GM19455 (cell line): ENCODE data around the gene STYXL2.

ENCODE experiments used
- ATAC-seq: cut with Tn5 transposase; IDR thresholded peaks from one replicate; pipeline ENCODE4 v1.9.1; 2021; ENCODE audit not compliant: unreplicated experiment

The STYXL2 gene

DNA sequence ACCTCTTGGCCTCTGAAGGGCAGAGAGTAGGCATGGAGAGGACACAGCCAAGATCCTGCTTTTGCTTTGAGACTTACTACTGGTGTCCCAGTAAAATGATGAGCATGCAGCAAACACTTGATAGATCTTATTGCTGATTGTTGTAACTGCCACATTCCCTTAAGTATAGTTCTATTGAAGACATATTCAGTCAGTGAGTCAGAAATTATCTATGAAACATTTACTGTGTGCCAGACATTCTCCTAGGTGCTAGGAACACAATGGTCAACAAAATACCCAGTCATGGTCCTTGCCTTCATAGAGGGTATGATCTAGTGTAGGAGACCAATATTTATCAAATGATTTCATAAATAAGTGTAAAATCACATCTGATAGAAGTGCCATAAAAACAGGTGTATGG, 13.6 kb downstream of the STYXL2 start:
- ATAC-seq, result no peak

DNA sequence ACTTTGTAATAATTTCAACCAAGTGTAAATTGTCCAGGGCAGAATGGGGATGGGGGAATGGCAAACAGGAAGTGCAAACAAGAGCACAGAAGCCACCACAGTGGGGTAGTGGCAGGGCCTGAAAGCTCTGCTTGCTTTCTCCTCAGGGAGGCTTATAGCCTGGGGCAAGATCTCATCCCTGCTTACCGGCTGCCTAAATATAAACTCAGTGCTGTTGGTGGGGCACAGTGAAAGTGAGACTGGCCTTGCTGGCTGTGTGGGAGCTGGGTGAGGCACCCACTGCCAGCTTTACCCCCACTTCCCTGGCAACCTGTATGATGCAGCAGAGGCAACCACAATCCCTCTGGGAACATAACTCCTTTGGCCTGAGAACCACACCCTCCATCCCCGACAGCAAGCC, 15.2 kb downstream of the STYXL2 start:
- ATAC-seq, result no peak

GRCh38 chr1:167110586-167110985, 16.7 kb downstream of the STYXL2 start:
- ATAC-seq, result no peak

DNA sequence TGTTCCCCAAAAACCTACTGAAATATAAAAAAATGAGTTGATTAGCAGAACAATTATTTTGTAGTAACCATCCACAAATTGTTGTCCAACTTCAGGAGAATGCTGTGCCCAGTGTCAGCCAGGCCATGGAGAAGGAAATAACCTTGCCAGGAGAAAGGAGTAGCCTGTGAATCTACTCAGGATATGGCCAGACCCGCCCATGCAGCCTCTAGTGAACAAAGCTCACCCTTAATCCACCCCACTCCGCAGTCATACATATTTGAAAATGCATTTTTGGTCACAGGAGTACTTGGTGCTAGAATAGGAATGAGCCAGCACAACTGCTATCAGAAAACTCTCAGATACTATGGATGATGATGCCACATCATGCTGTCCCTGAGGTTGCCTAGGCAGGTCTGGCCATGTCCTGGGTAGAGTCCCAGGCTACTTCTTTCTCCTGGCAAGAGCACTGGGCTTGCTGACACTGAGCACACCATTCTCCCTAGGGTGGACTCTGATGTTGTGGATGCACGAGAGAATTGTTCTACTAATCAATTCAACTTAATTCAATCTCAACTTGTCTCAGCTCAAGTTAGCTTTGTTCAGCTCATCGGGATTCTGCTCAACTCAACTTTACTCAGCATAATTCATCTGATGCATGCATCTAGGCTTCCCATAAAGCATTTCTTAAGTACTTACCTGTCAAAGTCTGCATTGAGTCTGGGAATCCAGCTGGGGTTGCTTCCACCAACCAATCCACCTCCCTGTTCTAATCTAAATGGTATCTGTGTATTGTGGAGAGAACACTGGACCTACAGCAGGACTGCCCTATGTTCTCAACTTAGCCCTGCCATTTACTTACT, 18.2 kb downstream of the STYXL2 start:
- no peak for ATAC-seq

DNA sequence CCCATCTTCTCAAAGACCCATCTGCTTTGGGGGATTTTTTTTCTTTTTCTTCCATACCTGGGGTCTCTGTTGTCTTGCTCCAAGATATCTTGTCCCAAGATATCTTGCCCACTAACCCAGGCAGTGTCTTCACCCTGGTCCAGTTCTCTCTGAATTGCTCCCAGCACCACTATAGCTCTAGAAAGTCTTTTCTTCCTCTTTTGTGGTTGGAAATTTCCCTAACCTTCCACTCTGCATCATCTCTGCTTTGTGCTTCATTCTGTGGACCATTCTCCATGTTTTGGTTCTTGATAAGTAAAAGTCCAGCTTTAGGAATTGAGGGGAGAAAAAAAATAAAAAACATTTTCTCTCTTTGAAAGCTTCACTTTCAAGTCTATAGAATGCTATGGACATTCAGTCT, 20.9 kb downstream of the STYXL2 start:
- no peak for ATAC-seq

- ATAC-seq, result no peak
Measured at GRCh38 chr1:167115655-167116054, 21.8 kb downstream of the STYXL2 start.

DNA sequence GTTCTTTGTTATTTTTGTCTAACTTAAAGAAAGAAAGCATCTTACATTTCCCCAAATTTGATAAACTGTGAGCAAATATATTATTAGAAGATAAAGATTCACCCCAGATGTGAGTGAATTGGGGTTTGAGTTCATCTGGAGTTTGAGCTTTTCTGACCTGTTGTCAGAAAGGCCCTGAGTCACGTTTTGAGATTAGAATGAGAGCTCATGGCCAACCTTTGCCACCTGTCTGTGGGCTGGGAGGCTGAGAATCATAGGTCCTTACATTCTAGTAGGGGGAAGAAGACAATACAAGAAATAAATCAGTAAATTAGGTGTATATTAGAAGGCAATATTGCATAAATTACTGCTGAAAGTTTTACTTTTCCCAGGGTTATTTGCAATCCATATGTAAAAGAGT, 22.3 kb downstream of the STYXL2 start:
- no peak for ATAC-seq

GRCh38 chr1:167117225-167117624, 23.4 kb downstream of the STYXL2 start:
- no peak for ATAC-seq

GRCh38 chr1:167118188-167118587, 24.3 kb downstream of the STYXL2 start:
- no peak for ATAC-seq

DNA sequence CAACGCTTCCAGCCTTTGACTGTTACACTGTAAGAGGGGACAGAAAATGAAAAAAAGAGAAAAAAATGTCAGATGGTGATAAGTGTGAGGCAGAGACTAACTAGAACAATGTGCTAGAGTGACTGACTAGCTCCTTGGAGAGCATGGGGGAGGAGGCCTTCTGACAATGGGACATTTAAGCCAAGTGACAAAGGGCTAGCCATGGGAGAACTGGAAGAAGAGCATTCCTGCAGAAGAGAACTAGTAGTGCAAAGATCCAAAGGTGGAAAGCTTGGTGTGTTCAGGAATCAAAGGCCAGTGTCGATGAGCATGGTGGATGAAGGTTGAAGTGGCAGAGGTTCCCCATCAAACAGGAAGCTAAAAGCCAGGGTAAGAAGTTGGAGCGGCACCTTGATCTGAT, 25.8 kb downstream of the STYXL2 start:
- no peak for ATAC-seq

DNA sequence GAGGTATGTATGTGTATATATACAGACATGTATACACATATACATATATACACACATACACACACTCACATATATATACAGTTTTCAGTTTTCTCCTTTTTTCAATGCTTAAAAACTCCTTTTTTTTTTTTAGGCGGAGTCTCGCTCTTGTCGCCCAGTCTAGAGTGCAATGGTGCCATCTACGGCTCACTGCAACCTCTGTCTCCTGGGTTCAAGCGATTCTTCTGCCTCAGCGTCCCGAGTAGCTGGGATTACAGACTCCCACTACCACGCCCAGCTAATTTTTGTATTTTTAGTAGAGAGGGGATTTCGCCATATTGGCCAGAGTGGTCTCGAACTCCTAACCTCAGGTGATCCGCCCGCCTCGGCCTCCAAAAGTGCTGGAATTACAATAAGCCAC, 27.0 kb downstream of the STYXL2 start:
- ATAC-seq, result no peak

- no peak for ATAC-seq
Measured at GRCh38 chr1:167121375-167122120, 27.7 kb downstream of the STYXL2 start.

- ATAC-seq, result no peak
Measured at GRCh38 chr1:167122121-167122480, 28.2 kb downstream of the STYXL2 start.

GRCh38 chr1:167122568-167122967, 28.7 kb downstream of the STYXL2 start:
- no peak for ATAC-seq

DNA sequence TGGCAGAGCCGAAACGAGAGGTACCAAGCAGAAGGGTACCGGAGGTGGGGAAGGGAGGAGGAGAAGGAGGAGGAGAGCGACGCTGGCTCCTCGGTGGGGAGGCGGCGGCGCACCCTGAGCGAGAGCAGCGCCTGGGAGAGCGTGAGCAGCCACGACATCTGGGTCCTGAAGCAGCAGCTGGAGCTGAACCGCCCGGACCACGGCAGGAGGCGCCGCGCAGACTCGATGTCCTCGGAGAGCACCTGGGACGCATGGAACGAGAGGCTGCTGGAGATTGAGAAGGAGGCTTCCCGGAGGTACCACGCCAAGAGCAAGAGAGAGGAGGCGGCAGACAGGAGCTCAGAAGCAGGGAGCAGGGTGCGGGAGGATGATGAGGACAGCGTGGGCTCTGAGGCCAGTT, 32.4 kb downstream of the STYXL2 start:
- ATAC-seq, result no peak

DNA sequence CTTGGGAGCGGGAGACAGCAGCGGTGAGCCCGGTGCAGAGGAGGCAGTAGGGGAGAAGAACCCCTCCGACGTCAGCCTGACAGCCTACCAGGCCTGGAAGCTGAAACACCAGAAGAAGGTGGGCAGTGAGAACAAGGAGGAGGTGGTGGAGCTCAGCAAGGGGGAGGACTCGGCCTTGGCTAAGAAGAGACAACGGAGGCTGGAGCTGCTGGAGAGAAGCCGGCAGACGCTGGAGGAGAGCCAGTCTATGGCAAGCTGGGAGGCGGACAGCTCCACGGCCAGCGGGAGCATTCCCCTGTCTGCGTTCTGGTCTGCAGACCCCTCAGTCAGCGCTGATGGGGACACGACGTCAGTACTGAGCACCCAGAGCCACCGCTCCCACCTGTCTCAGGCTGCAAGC, 32.9 kb downstream of the STYXL2 start:
- ATAC-seq, result no peak

DNA sequence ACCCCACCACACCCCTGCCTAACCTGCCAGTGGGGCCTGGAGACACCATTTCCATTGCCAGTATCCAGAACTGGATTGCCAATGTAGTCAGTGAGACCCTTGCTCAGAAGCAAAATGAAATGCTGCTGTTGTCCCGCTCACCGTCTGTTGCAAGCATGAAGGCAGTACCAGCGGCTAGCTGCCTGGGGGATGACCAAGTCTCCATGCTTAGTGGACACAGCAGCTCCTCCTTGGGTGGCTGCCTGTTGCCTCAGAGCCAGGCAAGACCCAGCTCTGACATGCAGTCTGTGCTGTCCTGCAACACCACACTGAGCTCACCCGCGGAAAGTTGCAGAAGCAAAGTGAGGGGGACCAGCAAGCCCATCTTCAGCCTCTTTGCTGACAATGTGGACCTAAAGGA, 33.4 kb downstream of the STYXL2 start:
- ATAC-seq, result no peak

DNA sequence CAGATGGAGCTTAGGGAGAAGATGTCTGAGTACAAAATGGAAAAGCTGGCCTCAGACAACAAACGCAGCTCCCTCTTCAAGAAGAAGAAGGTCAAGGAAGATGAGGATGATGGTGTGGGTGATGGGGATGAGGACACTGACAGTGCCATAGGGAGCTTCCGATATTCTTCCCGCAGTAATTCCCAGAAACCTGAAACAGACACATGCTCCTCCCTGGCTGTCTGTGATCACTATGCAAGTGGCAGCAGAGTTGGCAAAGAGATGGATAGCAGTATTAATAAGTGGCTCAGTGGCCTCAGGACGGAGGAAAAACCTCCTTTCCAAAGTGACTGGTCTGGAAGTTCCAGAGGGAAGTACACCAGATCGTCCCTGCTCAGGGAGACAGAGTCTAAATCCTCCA, 33.8 kb downstream of the STYXL2 start:
- no peak for ATAC-seq

- ATAC-seq, result no peak
Measured at GRCh38 chr1:167128261-167129227, 34.7 kb downstream of the STYXL2 start.

- no peak for ATAC-seq
Measured at GRCh38 chr1:167130829-167131510, 37.1 kb downstream of the STYXL2 start.
